Transverse colon (tissue), 4 donors: Measurements from ENCODE around the gene ANKRD65. TPM values are rescaled to one million over a fixed set of nuclear protein-coding genes. Genes with fewer than 3 reads are reported as not detected.
"Not testable (repeated sequence)": the region's sequence is repeated elsewhere in the genome, so short reads cannot be mapped to it uniquely, and the experiment has no call there.

Experiments
- DNase-seq: peaks from one replicate; pipeline ENCODE4 v3.0.0-alpha.2; 2019
- H3K27ac ChIP-seq, 4 donors: fragments of 200-600 bp; sonication (generic); 2 replicates each; pipeline ENCODE4 v1.5.1; 2016 to 2018; ENCODE audit warnings: inconsistent platforms in 4 of 4
- H3K27me3 ChIP-seq: fragments of 200-600 bp; sonication (generic); 2 replicates; pipeline ENCODE4 v1.5.1; 2017; ENCODE audit warnings: inconsistent platforms
- H3K36me3 ChIP-seq, 4 donors: fragments of 200-600 bp; sonication (generic); 2 replicates each; pipeline ENCODE4 v1.5.1; 2017 to 2019; ENCODE audit warnings: inconsistent platforms in 4 of 4
- H3K4me1 ChIP-seq, 4 donors: fragments of 200-600 bp; sonication (generic); 2 replicates each; pipeline ENCODE4 v1.5.1; 2017 to 2020; ENCODE audit warnings: inconsistent platforms in 4 of 4
- H3K4me3 ChIP-seq, 4 donors: fragments of 200-600 bp; sonication (generic); 1 replicate in 1 of 4; 2 replicates in 3 of 4; pipeline versions ENCODE4 v1.5.1 to v1.6.1; 2017 to 2019; ENCODE audit warnings: inconsistent platforms in 4 of 4
- H3K9me3 ChIP-seq, 2 donors: fragments of 200-600 bp; sonication (generic); 2 replicates each; pipeline ENCODE4 v1.5.1; 2017 to 2019; ENCODE audit warnings: inconsistent platforms in 2 of 2
- CTCF ChIP-seq, 5 experiments: fragments of 200-600 bp in 3 of 5; fragments of 450-650 bp in 2 of 5; sonication (generic) in 3 of 5; IDR thresholded peaks; 1 replicate in 2 of 5; 2 replicates in 3 of 5; pipeline ENCODE4 v1.5.1; 2016 to 2017; ENCODE audit warnings: antibody characterized with exemption in 5 of 5, inconsistent platforms in 3 of 5, mild to moderate bottlenecking in 2 of 5, moderate library complexity in 1 of 5
- EP300 ChIP-seq: sonication (generic); formaldehyde crosslinking; IDR thresholded peaks from one replicate; pipeline ENCODE4 v1.6.1; 2017; ENCODE audit warnings: antibody characterized with exemption, low read depth
- POLR2A ChIP-seq: fragments of 450-650 bp; IDR thresholded peaks from one replicate; pipeline ENCODE4 v1.6.1; 2016; ENCODE audit warnings: antibody characterized with exemption, mild to moderate bottlenecking, moderate library complexity
- POLR2AphosphoS5 ChIP-seq, 3 donors: sonication (generic); formaldehyde crosslinking; IDR thresholded peaks; one replicate each; pipeline ENCODE4 v1.6.1; 2016; ENCODE audit warnings: antibody characterized with exemption in 3 of 3
- WGBS, 2 donors: methylation state at CpG; one replicate each; pipeline ENCODE4 v1.1.5; 2018; ENCODE audit warnings: low coverage in 1 of 2; 5-methylcytosine and 5-hydroxymethylcytosine counted together
- in situ Hi-C, 4 donors: fragments of 200-750 bp; cut with MboI; loops; one replicate each; pipeline versions ENCODE4 v1.15.0 to v1.15.1; 2017; ENCODE audit warnings: low sequenced_read_pairs in 3 of 4, low pct_ligation_motif_present in 1 of 4, low pct_unique_long_range_greater_than_20kb in 1 of 4
- intact Hi-C: fragments of 100-400 bp; cut with DNase I; formaldehyde crosslinking; loops from one replicate; pipeline ENCODE4 v1.15.1; 2023; ENCODE audit warnings: low total_unique reads
- total RNA-seq, 4 donors: library from RNA; depleted of rRNA; stranded (reverse); fragments of >200 nt; gene quantifications; one replicate each; pipeline ENCODE4 v1.1.0, GENCODE V29; 2016

Gene ANKRD65
- total RNA-seq: 1 to 10 TPM in 3 of 4 donors, under 1 TPM in 1; 0.80 to 4.5 (median 1.9) TPM

DNA sequence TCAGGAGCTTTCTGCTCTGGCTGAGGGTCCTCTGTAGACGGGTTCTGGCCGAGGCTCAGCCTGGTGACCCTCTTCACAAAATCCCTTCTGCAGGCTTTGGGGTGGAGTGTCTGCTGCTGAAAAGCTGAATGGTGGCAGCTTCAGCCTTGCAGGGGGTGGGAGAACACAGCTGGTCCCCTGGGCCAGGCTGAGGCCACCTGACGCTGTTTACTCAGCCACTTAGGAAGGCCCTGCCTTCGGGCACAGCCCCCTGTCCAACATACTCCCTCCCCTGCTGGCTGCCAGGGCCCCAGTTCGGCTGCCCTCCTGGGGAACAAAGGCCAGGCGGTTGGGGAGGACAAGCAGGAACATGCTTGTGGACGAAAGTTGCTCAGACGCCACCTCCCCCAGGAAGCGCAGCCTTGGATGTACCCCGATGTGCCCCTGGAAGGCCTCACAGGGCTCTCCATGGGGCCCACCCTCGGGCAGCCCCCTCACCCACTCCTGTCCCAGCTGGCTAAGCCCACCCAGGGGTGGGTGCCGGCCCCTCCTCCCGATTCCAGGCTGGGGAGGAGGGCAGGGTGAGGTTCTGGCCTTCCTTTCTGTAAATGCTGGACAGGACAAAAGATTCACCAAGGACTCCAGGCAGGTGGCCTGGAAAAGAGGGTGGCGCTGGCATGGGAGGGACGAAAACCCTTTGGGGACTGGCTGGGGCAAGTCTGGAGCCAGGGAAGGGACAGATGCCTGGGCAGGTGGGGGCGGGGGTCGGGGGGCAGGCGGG, at the start of gene ANKRD65:
TSS of gene ANKRD65 (minus strand) at position 130 of the 760 bp plus-strand sequence. CDS start 271 bp downstream, outside the sequence.
- Histone ChIP-seq H3K27me3 (peaks cover 23% of the 10 kb centered on the region), H3K4me1 (peaks cover 0 to 15% (median 7%) of the 10 kb centered on the region in 4 donors), H3K9me3 (no peaks in the 10 kb centered on the region), H3K36me3 (no peaks in the 10 kb centered on the region), H3K27ac (peak within 1 kb of the TSS; percentile 4 to 44 (median 33)), H3K4me3 (peak within 1 kb of the TSS in 3 of 4 donors; percentile 14 to 36 (median 35))
- TF ChIP-seq POLR2A (no peak), POLR2AphosphoS5 (IDR thresholded peaks at IDR 0.05) (no peak), EP300 (no peak), CTCF (IDR thresholded peaks at IDR 0.05) (no peak)
- WGBS, 2 donors: 77% methylated on average over 18 of the region's 18 CpGs; no CpG with 5 or more reads in 1 of the 2 donors
- intact Hi-C loops: no loop called here
- in situ Hi-C loops: no loop called here
- no peak for DNase-seq

GRCh38 chr1:1468196-1468985, 47.3 kb upstream of the ANKRD65 start:
- H3K4me1 ChIP-seq: peaks cover 13 to 16% (median 15%) of the 10 kb centered on the region in 4 donors
- H3K27me3 ChIP-seq, H3K27ac ChIP-seq, in situ Hi-C loops, H3K36me3 ChIP-seq, H3K4me3 ChIP-seq, DNase-seq, intact Hi-C loops, H3K9me3 ChIP-seq: not testable (repeated sequence)
- WGBS, 2 donors: 81% methylated on average over 27 of the region's 44 CpGs; no CpG with 5 or more reads in 1 of the 2 donors

DNA sequence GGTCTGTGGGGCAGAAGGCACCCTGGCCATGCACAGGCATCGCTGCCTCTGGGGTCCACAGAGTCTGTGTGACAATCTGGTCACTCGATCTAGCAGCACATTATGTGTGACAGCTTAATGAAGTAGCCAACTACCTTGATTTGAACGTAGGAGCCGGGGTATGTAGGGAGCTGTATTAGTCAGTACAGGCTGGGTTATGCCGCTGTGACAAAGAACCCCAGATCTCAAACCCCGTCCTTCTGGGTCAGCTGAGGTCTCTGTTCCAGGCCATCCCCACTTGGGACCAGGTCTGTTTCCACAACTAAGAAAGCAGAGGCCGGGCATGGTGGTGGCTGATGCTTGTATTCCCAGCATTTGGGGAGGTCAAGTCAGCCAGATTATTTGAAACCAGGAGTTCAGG, 42.2 kb upstream of the ANKRD65 start:
- no peak for DNase-seq
- no peak for TF ChIP-seq POLR2A
- no peak for TF ChIP-seq CTCF (IDR thresholded peaks at IDR 0.05)
- TF ChIP-seq EP300: no peak
- no peak for TF ChIP-seq POLR2AphosphoS5 (IDR thresholded peaks at IDR 0.05)
- Histone ChIP-seq H3K4me1 (peaks cover 0 to 7% (median 0%) of the 10 kb centered on the region in 4 donors), H3K9me3 (no peaks in the 10 kb centered on the region), H3K36me3 (no peaks in the 10 kb centered on the region), H3K27ac (no peak overlapping the region), H3K4me3 (no peak overlapping the region), H3K27me3 (no peaks in the 10 kb centered on the region)
- intact Hi-C loops: no loop called here
- in situ Hi-C loops: no loop called here
- 96% methylated on average over 7 of the region's 7 CpGs; no CpG with 5 or more reads in 1 of the 2 donors for WGBS, 2 donors

DNA sequence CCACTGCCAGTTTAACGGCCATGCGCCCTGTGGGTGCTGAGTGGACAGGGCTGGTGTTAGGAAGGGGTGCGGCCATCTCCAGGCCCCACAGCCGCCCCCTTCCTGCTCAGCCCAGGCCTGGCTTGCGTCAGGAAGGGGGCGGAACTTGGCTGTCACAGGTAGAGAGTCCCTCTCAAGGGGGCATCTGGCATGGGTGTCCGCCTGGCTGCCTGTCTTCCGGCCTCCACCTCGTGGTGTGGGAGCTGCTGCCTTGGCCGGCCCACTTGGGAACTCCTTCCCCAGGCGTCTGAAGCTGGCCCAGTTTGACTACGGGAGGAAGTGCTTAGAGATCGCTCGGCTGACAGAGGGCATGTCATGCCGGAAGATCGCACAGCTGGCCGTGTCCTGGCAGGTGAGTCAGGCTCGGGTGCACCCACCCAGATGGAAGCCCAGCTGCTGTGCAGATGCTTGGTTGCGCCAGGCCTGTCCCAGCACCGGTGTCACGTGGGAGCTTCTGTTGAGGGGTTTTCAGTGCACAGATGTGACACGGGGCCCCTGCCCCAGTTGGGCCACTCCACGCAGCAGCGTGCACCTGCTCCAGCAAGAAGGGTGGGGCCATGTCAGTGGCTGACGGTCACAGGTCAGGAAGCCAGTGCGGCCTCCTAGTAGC, 41.4 kb upstream of the ANKRD65 start:
- DNase-seq: peak; percentile 51
- no peak overlapping the region for H3K4me3 ChIP-seq
- in situ Hi-C loops: no loop called here
- peak overlapping the region in 1 of 4 donors; percentile 51 for H3K27ac ChIP-seq
- intact Hi-C loops: no loop called here
- H3K36me3 ChIP-seq: no peaks in the 10 kb centered on the region
- WGBS, 2 donors: 74 to 97% methylated on average over 5 to 19 of the region's 26 CpGs
- TF ChIP-seq CTCF (IDR thresholded peaks at IDR 0.05) (no peak), POLR2AphosphoS5 (IDR thresholded peaks at IDR 0.05) (no peak), EP300 (no peak), POLR2A (no peak)
- H3K27me3 ChIP-seq: no peaks in the 10 kb centered on the region
- H3K9me3 ChIP-seq: no peaks in the 10 kb centered on the region
- H3K4me1 ChIP-seq: peaks cover 0 to 7% (median 0%) of the 10 kb centered on the region in 4 donors
